Esophagus squamous epithelium (tissue), 4 donors: ENCODE data around the gene CDH16.

ENCODE experiments used
- CTCF ChIP-seq, 6 experiments: fragments of 450-650 bp in 4 of 6; fragments of 200-600 bp in 2 of 6; sonication (generic) in 2 of 6; IDR thresholded peaks; one replicate each; pipeline ENCODE4 v1.5.1; 2016 to 2019; ENCODE audit warnings: antibody characterized with exemption in 6 of 6, mild to moderate bottlenecking in 4 of 6, moderate library complexity in 4 of 6
- POLR2A ChIP-seq, 4 donors: fragments of 450-650 bp; IDR thresholded peaks; one replicate each; pipeline ENCODE4 v1.6.1; 2017; ENCODE audit warnings: antibody characterized with exemption in 4 of 4, mild to moderate bottlenecking in 4 of 4, moderate library complexity in 3 of 4

- TF ChIP-seq CTCF (IDR thresholded peaks at IDR 0.05) (no peak), POLR2A (IDR thresholded peaks at IDR 0.05) (peak in 3 of 4 donors; percentile 43 to 65 (median 55))
These were observed 16.8 kb upstream of the CDH16 start, which contains the start of gene CES2 for GRCh38 chr16:66935314-66936011.
